Measurements from ENCODE around the gene TPSD1. TPM values are rescaled to one million over a fixed set of nuclear protein-coding genes. Genes with fewer than 3 reads are reported as not detected.
"Not testable (repeated sequence)": the region's sequence is repeated elsewhere in the genome, so short reads cannot be mapped to it uniquely, and the experiment has no call there.

TPSD1 gene
- total RNA-seq, 5 donors from 2014 or later (not counting 1 experiment from before 2014, with no cell fraction given) = 0.28 to 0.40 (median 0.31) TPM; not detected in 1

DNA sequence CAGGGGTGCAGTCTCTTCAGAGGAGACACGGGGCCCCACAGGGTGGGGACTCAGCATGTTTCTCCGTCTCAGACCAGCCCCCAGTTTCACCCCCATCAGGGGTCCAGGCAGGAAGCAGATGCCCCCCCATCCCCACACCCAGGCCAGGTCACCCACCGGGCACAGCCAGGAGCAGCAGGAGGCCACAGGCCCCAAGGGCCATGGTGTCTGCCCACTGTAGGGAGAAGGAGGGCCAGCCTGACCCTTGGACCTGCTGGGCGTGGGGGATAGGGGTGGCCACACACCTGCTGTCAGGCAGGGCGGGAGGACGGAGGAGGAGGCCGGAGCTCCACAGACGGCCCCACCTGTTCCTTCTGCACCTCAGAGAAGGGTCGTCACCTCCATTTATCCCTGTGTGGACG, 30.8 kb upstream of the TPSD1 start, which contains the start of gene TPSG1:
Gene TPSG1, minus strand, starts transcription at position 218 of the 401 bp plus-strand sequence. Its CDS starts 16 bp downstream, at position 202.
- ATAC-seq (replicated peaks in 1 of 4) (no peak), DNase-seq (no peak)
- Mint-ChIP-seq H3K27me3 (peaks cover 0 to 3% of the 10 kb centered on the region in 2 donors), H3K27ac (no peak within 1 kb of the TSS), H3K4me1 (no peaks in the 10 kb centered on the region), H3K36me3 (no peaks in the 10 kb centered on the region), H3K9me3 (no peaks in the 10 kb centered on the region), H3K4me3 (no peak within 1 kb of the TSS)
- ChIA-PET CTCF (no interaction called here), POLR2A (no interaction called here)
- H3K27me3 ChIP-seq (replicated peaks in 1 of 2; ENCODE audit: control insufficient read depth in 2 of 2, extremely low read depth in 1 of 2, insufficient read depth in 2 of 2, low read length in 1 of 2) = peaks cover 0 to 8% of the 10 kb centered on the region in 2 experiments
- no peaks in the 10 kb centered on the region for H3K36me3 ChIP-seq (ENCODE audit: control insufficient read depth in 2 of 2, extremely low read depth in 1 of 2, insufficient read depth in 1 of 2, low read length in 1 of 2)
- no peak within 1 kb of the TSS for H3K4me3 ChIP-seq (ENCODE audit: control insufficient read depth in 1 of 2, extremely low read depth in 1 of 2, low read length in 1 of 2)
- no peaks in the 10 kb centered on the region for H3K9me3 ChIP-seq
- H3K27ac ChIP-seq (ENCODE audit: low read length) = no peak within 1 kb of the TSS
- no peaks in the 10 kb centered on the region for H3K4me1 ChIP-seq (ENCODE audit: control insufficient read depth in 1 of 2, extremely low read depth in 1 of 2, insufficient read depth in 2 of 2, low read length in 2 of 2)
- WGBS (ENCODE audit: insufficient coverage) = 20% methylated on average over 1 of the region's 10 CpGs

DNA sequence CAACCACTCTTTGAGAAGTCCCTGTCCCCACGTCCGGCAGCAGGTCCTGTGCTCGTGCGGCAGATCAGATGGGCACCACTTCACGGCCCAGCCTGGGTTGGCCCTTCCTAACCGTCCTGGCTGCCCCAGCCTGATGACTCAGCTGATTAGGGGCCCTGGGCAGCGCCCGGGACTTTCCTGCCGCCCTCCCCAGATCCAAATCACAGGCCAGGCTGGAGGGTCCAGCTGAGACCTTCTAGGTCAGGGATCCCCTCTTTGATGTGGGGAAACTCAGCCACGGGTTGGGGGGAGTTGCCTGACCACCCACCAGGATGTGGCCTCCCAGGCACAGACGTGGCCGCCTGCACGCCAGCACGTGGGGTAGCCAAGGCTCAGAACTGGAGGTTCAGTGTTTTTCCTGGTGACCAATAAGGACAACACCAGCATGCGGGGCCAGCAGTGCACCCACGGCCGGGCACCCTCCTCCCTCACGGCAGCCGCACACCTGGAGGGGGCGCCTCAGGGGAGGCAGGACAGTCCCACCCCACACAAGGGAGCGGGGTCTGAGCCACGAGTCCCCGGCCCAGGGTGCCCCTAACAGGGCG, 30.0 kb upstream of the TPSD1 start:
- CTCF ChIA-PET; H3K4me1 Mint-ChIP-seq; DNase-seq; H3K36me3 ChIP-seq (ENCODE audit: control insufficient read depth in 2 of 2, extremely low read depth in 1 of 2, insufficient read depth in 1 of 2, low read length in 1 of 2); H3K9me3 ChIP-seq; H3K27me3 Mint-ChIP-seq; H3K36me3 Mint-ChIP-seq; ATAC-seq (replicated peaks in 1 of 4); H3K9me3 Mint-ChIP-seq; H3K4me3 Mint-ChIP-seq; H3K4me1 ChIP-seq (ENCODE audit: control insufficient read depth in 1 of 2, extremely low read depth in 1 of 2, insufficient read depth in 2 of 2, low read length in 2 of 2); H3K4me3 ChIP-seq (ENCODE audit: control insufficient read depth in 1 of 2, extremely low read depth in 1 of 2, low read length in 1 of 2); H3K27ac Mint-ChIP-seq; POLR2A ChIA-PET; H3K27ac ChIP-seq (ENCODE audit: low read length): not testable (repeated sequence)
- peaks cover 0 to 11% of the 10 kb centered on the region in 2 experiments for H3K27me3 ChIP-seq (replicated peaks in 1 of 2; ENCODE audit: control insufficient read depth in 2 of 2, extremely low read depth in 1 of 2, insufficient read depth in 2 of 2, low read length in 1 of 2)
- WGBS (ENCODE audit: insufficient coverage) = 50% methylated on average over 4 of the region's 24 CpGs

DNA sequence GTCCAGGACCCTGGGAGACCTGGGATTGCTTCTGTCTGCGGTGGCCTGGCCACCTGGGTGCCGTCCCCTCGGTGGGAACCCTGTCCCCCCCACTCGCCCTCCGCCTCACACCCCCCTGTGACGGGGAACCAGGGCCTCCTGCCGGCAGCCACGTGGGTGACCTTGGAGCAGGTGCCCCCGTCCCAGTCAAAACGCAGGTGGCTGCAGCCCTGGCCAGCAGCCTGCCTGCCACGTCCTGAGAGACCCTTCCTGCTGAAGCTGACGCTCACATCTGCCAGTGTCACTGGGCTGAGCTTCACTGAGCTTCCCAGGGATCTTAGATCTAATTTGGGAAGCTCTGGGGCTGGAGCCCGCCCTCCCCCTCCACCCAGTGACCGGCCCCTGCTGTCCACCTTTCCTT, 29.2 kb upstream of the TPSD1 start:
- H3K36me3 Mint-ChIP-seq; H3K27ac Mint-ChIP-seq; H3K27me3 Mint-ChIP-seq; H3K4me3 ChIP-seq (ENCODE audit: control insufficient read depth in 1 of 2, extremely low read depth in 1 of 2, low read length in 1 of 2); H3K4me1 ChIP-seq (ENCODE audit: control insufficient read depth in 1 of 2, extremely low read depth in 1 of 2, insufficient read depth in 2 of 2, low read length in 2 of 2); CTCF ChIA-PET; H3K4me3 Mint-ChIP-seq; H3K27ac ChIP-seq (ENCODE audit: low read length); DNase-seq; H3K27me3 ChIP-seq (replicated peaks in 1 of 2; ENCODE audit: control insufficient read depth in 2 of 2, extremely low read depth in 1 of 2, insufficient read depth in 2 of 2, low read length in 1 of 2); H3K4me1 Mint-ChIP-seq; ATAC-seq (replicated peaks in 1 of 4); H3K9me3 Mint-ChIP-seq; H3K36me3 ChIP-seq (ENCODE audit: control insufficient read depth in 2 of 2, extremely low read depth in 1 of 2, insufficient read depth in 1 of 2, low read length in 1 of 2); POLR2A ChIA-PET; H3K9me3 ChIP-seq: not testable (repeated sequence)
- 52% methylated on average over 10 of the region's 14 CpGs for WGBS (ENCODE audit: insufficient coverage)

GRCh38 chr16:1228227-1228626, 27.6 kb upstream of the TPSD1 start:
- peak in 1 of 35 experiments; percentile 2 for DNase-seq
- POLR2A ChIA-PET; H3K9me3 ChIP-seq; H3K27me3 Mint-ChIP-seq; H3K4me1 Mint-ChIP-seq; H3K27me3 ChIP-seq (replicated peaks in 1 of 2; ENCODE audit: control insufficient read depth in 2 of 2, extremely low read depth in 1 of 2, insufficient read depth in 2 of 2, low read length in 1 of 2); H3K36me3 Mint-ChIP-seq; H3K27ac ChIP-seq (ENCODE audit: low read length); H3K9me3 Mint-ChIP-seq; H3K4me3 ChIP-seq (ENCODE audit: control insufficient read depth in 1 of 2, extremely low read depth in 1 of 2, low read length in 1 of 2); H3K27ac Mint-ChIP-seq; H3K4me3 Mint-ChIP-seq; H3K36me3 ChIP-seq (ENCODE audit: control insufficient read depth in 2 of 2, extremely low read depth in 1 of 2, insufficient read depth in 1 of 2, low read length in 1 of 2); CTCF ChIA-PET; ATAC-seq (replicated peaks in 1 of 4); H3K4me1 ChIP-seq (ENCODE audit: control insufficient read depth in 1 of 2, extremely low read depth in 1 of 2, insufficient read depth in 2 of 2, low read length in 2 of 2): not testable (repeated sequence)
- WGBS (ENCODE audit: insufficient coverage) = 73% methylated on average over 3 of the region's 7 CpGs

- H3K27ac Mint-ChIP-seq; H3K4me3 ChIP-seq (ENCODE audit: control insufficient read depth in 1 of 2, extremely low read depth in 1 of 2, low read length in 1 of 2); H3K27ac ChIP-seq (ENCODE audit: low read length); H3K4me1 Mint-ChIP-seq; H3K36me3 Mint-ChIP-seq; H3K9me3 Mint-ChIP-seq; ATAC-seq (replicated peaks in 1 of 4); H3K36me3 ChIP-seq (ENCODE audit: control insufficient read depth in 2 of 2, extremely low read depth in 1 of 2, insufficient read depth in 1 of 2, low read length in 1 of 2); CTCF ChIA-PET; DNase-seq; H3K27me3 ChIP-seq (replicated peaks in 1 of 2; ENCODE audit: control insufficient read depth in 2 of 2, extremely low read depth in 1 of 2, insufficient read depth in 2 of 2, low read length in 1 of 2); POLR2A ChIA-PET; H3K27me3 Mint-ChIP-seq; H3K4me3 Mint-ChIP-seq; H3K9me3 ChIP-seq; H3K4me1 ChIP-seq (ENCODE audit: control insufficient read depth in 1 of 2, extremely low read depth in 1 of 2, insufficient read depth in 2 of 2, low read length in 2 of 2): not testable (repeated sequence)
- WGBS (ENCODE audit: insufficient coverage) = no CpG with 5 or more reads among the region's 13 CpGs
Observed at GRCh38 chr16:1229476-1229875, 26.4 kb upstream of the TPSD1 start.

DNA sequence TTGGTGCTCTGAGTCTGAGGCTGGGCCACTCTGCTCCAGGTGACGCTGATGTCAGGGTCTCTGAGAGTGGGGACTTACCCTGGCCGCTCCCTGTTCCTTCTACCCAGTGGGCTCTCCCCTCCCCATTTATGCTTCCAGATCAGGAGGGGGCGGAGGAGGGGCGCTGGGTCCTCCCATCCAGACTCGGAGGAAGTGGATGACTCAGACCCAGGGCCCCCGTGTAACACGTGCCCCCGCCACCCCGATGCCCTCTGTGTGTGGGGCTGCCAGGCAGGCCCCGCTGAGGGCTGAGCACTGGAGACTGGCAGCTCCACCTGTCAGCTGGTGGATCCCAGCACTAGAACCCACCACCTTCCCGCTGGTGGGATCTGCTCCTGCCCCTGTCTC, 25.8 kb upstream of the TPSD1 start, which contains the start of gene TPSB2:
Gene TPSB2, minus strand, starts transcription at position 101 of the 387 bp plus-strand sequence. CDS start 233 bp downstream, outside the sequence.
- H3K9me3 Mint-ChIP-seq; CTCF ChIA-PET; H3K27ac ChIP-seq (ENCODE audit: low read length); H3K27me3 ChIP-seq (replicated peaks in 1 of 2; ENCODE audit: control insufficient read depth in 2 of 2, extremely low read depth in 1 of 2, insufficient read depth in 2 of 2, low read length in 1 of 2); POLR2A ChIA-PET; H3K27me3 Mint-ChIP-seq; H3K9me3 ChIP-seq; DNase-seq; H3K36me3 Mint-ChIP-seq; H3K4me3 Mint-ChIP-seq; H3K4me3 ChIP-seq (ENCODE audit: control insufficient read depth in 1 of 2, extremely low read depth in 1 of 2, low read length in 1 of 2); ATAC-seq (replicated peaks in 1 of 4); H3K27ac Mint-ChIP-seq; H3K4me1 Mint-ChIP-seq; H3K4me1 ChIP-seq (ENCODE audit: control insufficient read depth in 1 of 2, extremely low read depth in 1 of 2, insufficient read depth in 2 of 2, low read length in 2 of 2); H3K36me3 ChIP-seq (ENCODE audit: control insufficient read depth in 2 of 2, extremely low read depth in 1 of 2, insufficient read depth in 1 of 2, low read length in 1 of 2): not testable (repeated sequence)
- WGBS (ENCODE audit: insufficient coverage) = no CpG with 5 or more reads among the region's 11 CpGs
